ENCODE data around the gene RALY. TPM values are rescaled to one million over a fixed set of nuclear protein-coding genes. Genes with fewer than 3 reads are reported as not detected.
A peak's percentile ranks its signal among the peaks of the same experiment; 100 is the strongest.
"Not testable (repeated sequence)": the region's sequence is repeated elsewhere in the genome, so short reads cannot be mapped to it uniquely, and the experiment has no call there.

The RALY gene
- total RNA-seq, 2 experiments from 2014 or later = 139 to 152 TPM

- ChIA-PET CTCF (interaction anchor here (0.8 to 1.2 kb wide), 3 partner anchors 12 to 30 kb away, joined by 3 to 4 read pairs (median 3); no protein-coding TSS in a partner anchor), POLR2A (no interaction called here)
- H3K9me3 Mint-ChIP-seq (ENCODE audit: low read depth) = no peaks in the 10 kb centered on the region
- peaks cover 84% of the 10 kb centered on the region for H3K4me1 Mint-ChIP-seq
- H3K4me3 Mint-ChIP-seq = no peak overlapping the region
- intact Hi-C loops (cut with DNase I, micrococcal nuclease) = no loop called here
- H3K36me3 Mint-ChIP-seq (ENCODE audit: low read depth) = peaks cover 10% of the 10 kb centered on the region
- DNase-seq (no peak), ATAC-seq (no peak)
- H3K27ac Mint-ChIP-seq = no peak overlapping the region
- H3K27me3 Mint-ChIP-seq = no peaks in the 10 kb centered on the region
Observed at GRCh38 chr20:34016736-34017135, 23.0 kb downstream of the RALY start.

DNA sequence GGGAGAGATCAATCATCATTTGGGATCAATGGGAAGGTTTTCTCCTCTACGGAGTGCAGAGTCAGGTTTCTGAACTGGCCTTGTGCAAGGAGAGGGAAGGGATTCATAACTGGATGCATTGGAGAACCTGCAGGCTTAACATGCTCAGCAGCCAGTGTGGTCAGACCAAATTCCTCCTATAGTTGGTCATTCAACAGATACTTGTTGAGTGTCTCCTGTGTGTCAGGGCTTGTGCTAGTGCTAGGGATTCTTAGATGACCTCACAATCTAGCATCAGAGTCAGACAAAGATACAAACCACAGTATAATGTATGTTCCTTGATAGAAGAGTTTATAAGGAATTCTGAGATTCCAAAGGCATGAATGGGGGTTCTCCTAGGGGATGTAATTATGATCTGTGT is 23.9 kb downstream of the RALY start:
- ATAC-seq (no peak), DNase-seq (no peak)
- intact Hi-C loops (cut with DNase I, micrococcal nuclease) = no loop called here
- Mint-ChIP-seq H3K4me1 (peaks cover 84% of the 10 kb centered on the region), H3K27ac (peak overlapping the region; percentile 9), H3K4me3 (no peak overlapping the region), H3K9me3 (ENCODE audit: low read depth) (no peaks in the 10 kb centered on the region), H3K27me3 (no peaks in the 10 kb centered on the region), H3K36me3 (ENCODE audit: low read depth) (peaks cover 10% of the 10 kb centered on the region)
- POLR2A ChIA-PET = no interaction called here
- CTCF ChIA-PET = interaction anchor here (0.8 to 1.2 kb wide), 2 partner anchors 13 to 31 kb away, joined by 3 to 4 read pairs; no protein-coding TSS in a partner anchor

DNA sequence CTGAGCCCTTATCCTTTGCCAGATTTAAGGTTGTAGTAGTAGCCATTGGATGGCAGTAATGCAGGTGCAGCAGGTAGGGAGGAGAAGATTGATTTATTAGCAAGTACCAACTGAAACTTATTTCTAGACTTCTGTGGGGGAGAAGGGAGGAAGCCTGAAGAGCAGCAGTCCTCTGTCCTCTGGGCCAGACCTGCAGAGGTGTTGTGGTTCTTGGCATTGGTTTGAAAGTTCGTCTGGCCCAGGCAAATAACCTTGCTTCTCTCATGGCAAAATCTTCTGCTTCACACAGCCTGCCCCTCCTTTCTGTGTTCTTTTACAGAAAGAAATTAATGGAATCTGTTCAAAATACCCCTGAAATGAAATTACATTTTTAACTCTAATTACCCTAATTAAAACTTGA is 24.5 kb downstream of the RALY start:
- H3K4me1 Mint-ChIP-seq = peaks cover 84% of the 10 kb centered on the region
- ATAC-seq = no peak
- no peak overlapping the region for H3K4me3 Mint-ChIP-seq
- H3K36me3 Mint-ChIP-seq (ENCODE audit: low read depth) = peaks cover 10% of the 10 kb centered on the region
- DNase-seq = no peak
- intact Hi-C loops (cut with DNase I, micrococcal nuclease) = no loop called here
- H3K9me3 Mint-ChIP-seq (ENCODE audit: low read depth) = no peaks in the 10 kb centered on the region
- ChIA-PET POLR2A (no interaction called here), CTCF (interaction anchor here (1.0 kb wide), 1 partner anchor 104 kb away, joined by 3 read pairs; no protein-coding TSS in a partner anchor)
- H3K27ac Mint-ChIP-seq = no peak overlapping the region
- no peaks in the 10 kb centered on the region for H3K27me3 Mint-ChIP-seq

- H3K4me1 Mint-ChIP-seq = peaks cover 78% of the 10 kb centered on the region
- POLR2A ChIA-PET = interaction anchor here (0.9 to 1.0 kb wide), 2 partner anchors 9 to 29 kb away, joined by 3 read pairs; no protein-coding TSS in a partner anchor
- CTCF ChIA-PET = interaction anchor here (0.6 to 1.9 kb wide), 12 partner anchors 9 to 130 kb away, joined by 3 to 8 read pairs (median 4); no protein-coding TSS in a partner anchor
- ATAC-seq (peak; percentile 83), DNase-seq (no peak)
- H3K27me3 Mint-ChIP-seq = no peaks in the 10 kb centered on the region
- peak overlapping the region; percentile 49 for H3K27ac Mint-ChIP-seq
- peaks cover 8% of the 10 kb centered on the region for H3K36me3 Mint-ChIP-seq (ENCODE audit: low read depth)
- no peak overlapping the region for H3K4me3 Mint-ChIP-seq
- intact Hi-C loops (cut with DNase I, micrococcal nuclease) = loop anchor here in 1 of 2 experiments (1.0 to 5.0 kb wide), 3 partner anchors 75 to 159 kb away; no protein-coding TSS in a partner anchor
- no peaks in the 10 kb centered on the region for H3K9me3 Mint-ChIP-seq (ENCODE audit: low read depth)
Observed at GRCh38 chr20:34022151-34022838, 28.6 kb downstream of the RALY start.

DNA sequence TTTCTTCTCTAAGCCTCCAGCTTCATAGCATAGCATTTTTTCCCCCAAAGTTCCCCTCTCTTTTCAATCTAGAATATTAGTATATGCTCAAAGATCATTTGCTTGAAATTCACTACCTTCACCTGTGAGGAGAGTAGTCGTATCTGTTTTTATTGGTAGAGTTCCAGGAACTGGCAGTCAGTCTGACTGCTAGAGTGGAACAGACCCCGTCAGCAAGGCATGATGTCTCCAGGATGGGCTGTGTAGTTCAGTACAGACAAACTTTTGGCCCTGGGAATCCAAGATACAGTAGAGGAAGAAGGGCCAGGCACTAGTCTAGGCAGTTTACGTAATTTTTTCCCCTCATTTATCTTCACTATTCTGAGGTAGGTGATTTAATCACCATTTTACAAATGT is 29.1 kb downstream of the RALY start:
- intact Hi-C loops (cut with DNase I, micrococcal nuclease) = loop anchor here in 1 of 2 experiments (1.0 to 5.0 kb wide), 3 partner anchors 76 to 160 kb away; no protein-coding TSS in a partner anchor
- Mint-ChIP-seq H3K36me3 (ENCODE audit: low read depth) (peaks cover 8% of the 10 kb centered on the region), H3K4me3 (no peak overlapping the region), H3K4me1 (peaks cover 78% of the 10 kb centered on the region), H3K27me3 (no peaks in the 10 kb centered on the region), H3K9me3 (ENCODE audit: low read depth) (no peaks in the 10 kb centered on the region), H3K27ac (peak overlapping the region; percentile 49)
- ChIA-PET CTCF (interaction anchor here (0.7 to 1.9 kb wide), 9 partner anchors 9 to 72 kb away, joined by 3 to 8 read pairs (median 5); no protein-coding TSS in a partner anchor), POLR2A (interaction anchor here (0.9 to 1.0 kb wide), 2 partner anchors 8 to 30 kb away, joined by 3 read pairs; no protein-coding TSS in a partner anchor)
- no peak for ATAC-seq
- DNase-seq = no peak

- intact Hi-C loops (cut with DNase I, micrococcal nuclease) = loop anchor here in 1 of 2 experiments (2.0 to 5.0 kb wide), 2 partner anchors 92 to 161 kb away; no protein-coding TSS in a partner anchor
- H3K4me3 Mint-ChIP-seq = no peak overlapping the region
- H3K27ac Mint-ChIP-seq = peak overlapping the region; percentile 68
Observed at GRCh38 chr20:34023937-34024722, 30.4 kb downstream of the RALY start.

GRCh38 chr20:34024723-34025351 is 31.1 kb downstream of the RALY start:
- no peak for DNase-seq
- ATAC-seq = no peak
- Mint-ChIP-seq H3K9me3 (ENCODE audit: low read depth) (no peaks in the 10 kb centered on the region), H3K4me3 (no peak overlapping the region), H3K27me3 (no peaks in the 10 kb centered on the region), H3K4me1 (peaks cover 72% of the 10 kb centered on the region), H3K36me3 (ENCODE audit: low read depth) (peaks cover 12% of the 10 kb centered on the region), H3K27ac (no peak overlapping the region)
- POLR2A ChIA-PET = interaction anchor here (0.7 to 0.9 kb wide), 2 partner anchors 26 to 32 kb away, joined by 3 to 4 read pairs; partner anchors contain the start of gene RALY
- CTCF ChIA-PET = interaction anchor here (1.2 to 2.5 kb wide), 4 partner anchors 9 to 55 kb away, joined by 3 to 10 read pairs (median 5); no protein-coding TSS in a partner anchor
- intact Hi-C loops (cut with DNase I, micrococcal nuclease) = loop anchor here in 1 of 2 experiments (5.0 kb wide), 1 partner anchor 93 kb away; no protein-coding TSS in a partner anchor

More at GRCh38 chr20:34023937-34024722, 30.4 kb downstream of the RALY start:
- Mint-ChIP-seq H3K36me3 (ENCODE audit: low read depth) (peaks cover 12% of the 10 kb centered on the region), H3K27me3 (no peaks in the 10 kb centered on the region), H3K9me3 (ENCODE audit: low read depth) (no peaks in the 10 kb centered on the region), H3K4me1 (peaks cover 73% of the 10 kb centered on the region)
- POLR2A ChIA-PET = interaction anchor here (0.5 to 0.9 kb wide), 4 partner anchors 10 to 88 kb away, joined by 3 to 4 read pairs (median 4); partner anchors contain the start of gene RALY
- CTCF ChIA-PET = interaction anchor here (0.8 to 1.5 kb wide), 5 partner anchors 10 to 108 kb away, joined by 3 to 6 read pairs (median 4); no protein-coding TSS in a partner anchor
- no peak for DNase-seq
- no peak for ATAC-seq

DNA sequence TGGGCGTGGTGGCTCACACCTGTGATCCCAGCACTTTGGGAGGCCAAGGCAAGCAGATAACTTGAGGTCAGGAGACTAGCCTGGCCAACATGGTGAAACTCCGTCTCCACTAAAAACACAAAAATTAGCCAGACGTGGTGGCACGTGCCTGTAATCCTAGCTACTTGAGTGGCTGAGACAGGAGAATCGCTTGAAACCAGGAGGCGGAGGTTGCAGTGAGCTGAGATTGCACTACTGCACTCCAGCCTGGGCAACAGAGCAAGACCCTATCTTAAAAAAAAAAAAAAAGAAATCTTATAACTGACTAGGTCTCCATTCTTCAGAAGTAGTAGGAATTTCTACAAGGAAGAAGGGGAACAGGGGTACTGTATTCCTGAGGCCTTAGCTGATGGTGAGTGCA is 34.3 kb downstream of the RALY start:
- H3K27ac Mint-ChIP-seq; H3K9me3 Mint-ChIP-seq (ENCODE audit: low read depth); POLR2A ChIA-PET; intact Hi-C loops (cut with DNase I, micrococcal nuclease); ATAC-seq; H3K27me3 Mint-ChIP-seq; H3K4me3 Mint-ChIP-seq; DNase-seq: not testable (repeated sequence)
- CTCF ChIA-PET = interaction anchor here (0.5 to 3.2 kb wide), 3 partner anchors 9 to 381 kb away, joined by 3 to 11 read pairs (median 5); no protein-coding TSS in a partner anchor
- H3K4me1 Mint-ChIP-seq = peaks cover 54% of the 10 kb centered on the region
- H3K36me3 Mint-ChIP-seq (ENCODE audit: low read depth) = peaks cover 15% of the 10 kb centered on the region

GRCh38 chr20:34029415-34029814 is 35.7 kb downstream of the RALY start:
- peaks cover 25% of the 10 kb centered on the region for H3K36me3 Mint-ChIP-seq (ENCODE audit: low read depth)
- no peaks in the 10 kb centered on the region for H3K9me3 Mint-ChIP-seq (ENCODE audit: low read depth)
- no peaks in the 10 kb centered on the region for H3K27me3 Mint-ChIP-seq
- no peak overlapping the region for H3K27ac Mint-ChIP-seq
- no peak overlapping the region for H3K4me3 Mint-ChIP-seq
- ATAC-seq = no peak
- no peak for DNase-seq
- intact Hi-C loops (cut with DNase I, micrococcal nuclease) = no loop called here
- CTCF ChIA-PET = interaction anchor here (0.7 to 1.6 kb wide), 4 partner anchors 20 to 210 kb away, joined by 3 read pairs; no protein-coding TSS in a partner anchor
- H3K4me1 Mint-ChIP-seq = peaks cover 47% of the 10 kb centered on the region
- POLR2A ChIA-PET = no interaction called here

- H3K9me3 Mint-ChIP-seq (ENCODE audit: low read depth) = no peaks in the 10 kb centered on the region
- DNase-seq = no peak
- H3K36me3 Mint-ChIP-seq (ENCODE audit: low read depth) = peaks cover 25% of the 10 kb centered on the region
- POLR2A ChIA-PET = interaction anchor here (0.5 to 0.9 kb wide), 2 partner anchors 8 to 166 kb away, joined by 3 read pairs; no protein-coding TSS in a partner anchor
- H3K27ac Mint-ChIP-seq = peak overlapping the region; percentile 61
- H3K4me1 Mint-ChIP-seq = peaks cover 42% of the 10 kb centered on the region
- no peaks in the 10 kb centered on the region for H3K27me3 Mint-ChIP-seq
- no peak for ATAC-seq
- intact Hi-C loops (cut with DNase I, micrococcal nuclease) = no loop called here
- CTCF ChIA-PET = interaction anchor here (0.6 to 1.6 kb wide), 6 partner anchors 9 to 1448 kb away, joined by 3 to 6 read pairs (median 3); no protein-coding TSS in a partner anchor
- no peak overlapping the region for H3K4me3 Mint-ChIP-seq
Observed at GRCh38 chr20:34030456-34030855, 36.7 kb downstream of the RALY start.

Data from activated CD4-positive, alpha-beta T cell treated with anti-CD3 and anti-CD28 coated beads for 36 hours (primary cell).